ES-I3 (cell line): ENCODE data around the gene BHLHE40.

Source experiments
- H3K36me3 ChIP-seq: 2 replicates; pipeline ENCODE4 v1.6.1; 2013; ENCODE audit warnings: mild to moderate bottlenecking, low read length, control low read depth, moderate library complexity; ENCODE audit not compliant: insufficient read depth
- H3K4me1 ChIP-seq: 2 replicates; pipeline ENCODE4 v1.6.1; 2013; ENCODE audit warnings: mild to moderate bottlenecking, control low read depth, low read length; ENCODE audit not compliant: insufficient read depth
- H3K9ac ChIP-seq: 2 replicates; pipeline ENCODE4 v1.6.1; 2013; ENCODE audit warnings: low read depth, mild to moderate bottlenecking, low read length, moderate library complexity
- H3K9me3 ChIP-seq: 2 replicates; pipeline ENCODE4 v1.6.1; 2013; ENCODE audit warnings: mild to moderate bottlenecking, low read length, moderate library complexity; ENCODE audit not compliant: control insufficient read depth, insufficient read depth

BHLHE40 gene

GRCh38 chr3:5010706-5011554 is 31.7 kb downstream of the BHLHE40 start:
- H3K9ac ChIP-seq = no peak overlapping the region
- H3K9me3 ChIP-seq = no peaks in the 10 kb centered on the region
- H3K36me3 ChIP-seq = no peaks in the 10 kb centered on the region
- peaks cover 22% of the 10 kb centered on the region; the same call in 1 of the 2 replicates for H3K4me1 ChIP-seq

- Histone ChIP-seq H3K9ac (no peak overlapping the region), H3K9me3 (no peaks in the 10 kb centered on the region), H3K36me3 (no peaks in the 10 kb centered on the region), H3K4me1 (peaks cover 22% of the 10 kb centered on the region; the same call in 1 of the 2 replicates)
Observed at GRCh38 chr3:5011555-5012256, 32.5 kb downstream of the BHLHE40 start.

- Histone ChIP-seq H3K4me1 (peaks cover 22% of the 10 kb centered on the region; the same call in 1 of the 2 replicates), H3K9me3 (no peaks in the 10 kb centered on the region), H3K36me3 (no peaks in the 10 kb centered on the region), H3K9ac (no peak overlapping the region)
Observed at GRCh38 chr3:5012367-5012766, 33.1 kb downstream of the BHLHE40 start.

GRCh38 chr3:5013021-5013906 is 34.0 kb downstream of the BHLHE40 start:
- Histone ChIP-seq H3K9me3 (no peaks in the 10 kb centered on the region), H3K36me3 (no peaks in the 10 kb centered on the region), H3K4me1 (peaks cover 22% of the 10 kb centered on the region; the same call in 1 of the 2 replicates), H3K9ac (no peak overlapping the region)

GRCh38 chr3:5014391-5014790 is 35.2 kb downstream of the BHLHE40 start:
- H3K4me1 ChIP-seq = peaks cover 22% of the 10 kb centered on the region; the same call in 1 of the 2 replicates

GRCh38 chr3:5015056-5015455 is 35.8 kb downstream of the BHLHE40 start:
- no peaks in the 10 kb centered on the region for H3K36me3 ChIP-seq

More at GRCh38 chr3:5014391-5014790, 35.2 kb downstream of the BHLHE40 start:
- Histone ChIP-seq H3K36me3 (no peaks in the 10 kb centered on the region), H3K9me3 (no peaks in the 10 kb centered on the region), H3K9ac (no peak overlapping the region)

GRCh38 chr3:5016211-5017161 is 37.2 kb downstream of the BHLHE40 start:
- no peak overlapping the region for H3K9ac ChIP-seq
- no peaks in the 10 kb centered on the region for H3K36me3 ChIP-seq
- H3K9me3 ChIP-seq = no peaks in the 10 kb centered on the region
- peaks cover 19% of the 10 kb centered on the region; the same call in 1 of the 2 replicates for H3K4me1 ChIP-seq

More at GRCh38 chr3:5015056-5015455, 35.8 kb downstream of the BHLHE40 start:
- H3K9ac ChIP-seq = no peak overlapping the region
- H3K4me1 ChIP-seq = peaks cover 22% of the 10 kb centered on the region; the same call in 1 of the 2 replicates
- H3K9me3 ChIP-seq = no peaks in the 10 kb centered on the region

- H3K4me1 ChIP-seq = peaks cover 20% of the 10 kb centered on the region; the same call in 1 of the 2 replicates
- no peak overlapping the region for H3K9ac ChIP-seq
- H3K9me3 ChIP-seq = no peaks in the 10 kb centered on the region
- no peaks in the 10 kb centered on the region for H3K36me3 ChIP-seq
Observed at GRCh38 chr3:5017925-5018531, 38.8 kb downstream of the BHLHE40 start.

- peaks cover 15% of the 10 kb centered on the region; the same call in 1 of the 2 replicates for H3K4me1 ChIP-seq
- no peak overlapping the region for H3K9ac ChIP-seq
- no peaks in the 10 kb centered on the region for H3K36me3 ChIP-seq
- H3K9me3 ChIP-seq = no peaks in the 10 kb centered on the region
Observed at GRCh38 chr3:5019411-5020241, 40.4 kb downstream of the BHLHE40 start.

GRCh38 chr3:5020242-5020722 is 41.0 kb downstream of the BHLHE40 start:
- Histone ChIP-seq H3K9ac (no peak overlapping the region), H3K9me3 (no peaks in the 10 kb centered on the region), H3K4me1 (peaks cover 14% of the 10 kb centered on the region; the same call in 1 of the 2 replicates), H3K36me3 (no peaks in the 10 kb centered on the region)

GRCh38 chr3:5021116-5022092 is 42.2 kb downstream of the BHLHE40 start:
- Histone ChIP-seq H3K4me1 (peaks cover 19% of the 10 kb centered on the region; the same call in 1 of the 2 replicates), H3K9me3 (no peaks in the 10 kb centered on the region), H3K36me3 (no peaks in the 10 kb centered on the region), H3K9ac (no peak overlapping the region)
